ENCODE measurements around the gene ZIC4. TPM values are rescaled to one million over a fixed set of nuclear protein-coding genes. Genes with fewer than 3 reads are reported as not detected.

The ZIC4 gene
- polyA plus RNA-seq, 3 donors = not detected

GRCh38 chr3:147413686-147414389 is 7.5 kb upstream of the ZIC4 start:
- H3K4me1 Mint-ChIP-seq = peaks cover 29% of the 10 kb centered on the region
- intact Hi-C loops (cut with micrococcal nuclease) = no loop called here
- no peak overlapping the region for H2AFZ ChIP-seq (ENCODE audit: insufficient read depth, low read depth, low read length, poor library complexity, severe bottlenecking)
- peaks cover 10 to 60% (median 49%) of the 10 kb centered on the region in 7 donors for H3K9me3 Mint-ChIP-seq
- peak overlapping the region in 2 of 3 experiments; percentile 10 to 49 for H3K4me3 ChIP-seq (replicated peaks in 1 of 3; ENCODE audit: low read depth in 2 of 3, low read length in 3 of 3)
- 4% methylated on average over 5 of the region's 24 CpGs for WGBS (ENCODE audit: insufficient coverage)
- peaks cover 13 to 72% of the 10 kb centered on the region in 2 donors for H3K9me3 ChIP-seq (replicated peaks in 1 of 2; ENCODE audit: control insufficient read depth in 1 of 2, insufficient read depth in 1 of 2, low read length in 2 of 2)
- H3K4me3 Mint-ChIP-seq = peak overlapping the region; percentile 69 to 91
- no peak overlapping the region for H3K27ac ChIP-seq (ENCODE audit: low read depth in 1 of 2, low read length in 2 of 2)
- DNase-seq = no peak
- no peak overlapping the region for H3K9ac ChIP-seq (ENCODE audit: insufficient read depth, low read length, poor library complexity, severe bottlenecking)
- no peaks in the 10 kb centered on the region for H3K36me3 ChIP-seq (replicated peaks in 1 of 2; ENCODE audit: control insufficient read depth in 1 of 2, insufficient read depth in 2 of 2, low read length in 2 of 2)
- peaks cover 92 to 98% (median 96%) of the 10 kb centered on the region in 3 donors for H3K27me3 Mint-ChIP-seq (ENCODE audit: low read depth in 3 of 3)
- TF ChIP-seq CTCF (IDR thresholded peaks at IDR 0.05) = no peak
- H3K4me1 ChIP-seq (ENCODE audit: control insufficient read depth in 1 of 2, insufficient read depth in 2 of 2, low read length in 2 of 2) = peaks cover 0 to 15% of the 10 kb centered on the region in 2 donors
- H3K36me3 Mint-ChIP-seq = peaks cover 9 to 25% of the 10 kb centered on the region in 2 donors
- no peaks in the 10 kb centered on the region for H3K79me2 ChIP-seq (ENCODE audit: insufficient read depth, low read length)
- no peak overlapping the region for H3K27ac Mint-ChIP-seq
- peaks cover 83 to 97% of the 10 kb centered on the region in 2 donors for H3K27me3 ChIP-seq (ENCODE audit: control insufficient read depth in 2 of 2, insufficient read depth in 2 of 2, low read length in 2 of 2)
- peak overlapping the region; percentile 55 for H3K4me2 ChIP-seq (replicated peaks; ENCODE audit: extremely low read depth, low read length, poor library complexity, severe bottlenecking)
- no peaks in the 10 kb centered on the region for H4K20me1 ChIP-seq (ENCODE audit: insufficient read depth, low read length)

- Mint-ChIP-seq H3K9me3 (peaks cover 13 to 61% (median 53%) of the 10 kb centered on the region in 7 donors), H3K4me3 (peak overlapping the region; percentile 69 to 91), H3K27ac (no peak overlapping the region), H3K36me3 (peaks cover 16 to 29% of the 10 kb centered on the region in 2 donors), H3K27me3 (ENCODE audit: low read depth in 3 of 3) (peaks cover 92 to 98% (median 96%) of the 10 kb centered on the region in 3 donors), H3K4me1 (peaks cover 27% of the 10 kb centered on the region)
- no peak overlapping the region for H2AFZ ChIP-seq (ENCODE audit: insufficient read depth, low read depth, low read length, poor library complexity, severe bottlenecking)
- no peak for DNase-seq
- 4% methylated on average over 35 of the region's 37 CpGs for WGBS (ENCODE audit: insufficient coverage)
- no peaks in the 10 kb centered on the region for H4K20me1 ChIP-seq (ENCODE audit: insufficient read depth, low read length)
- no peak overlapping the region for H3K27ac ChIP-seq (ENCODE audit: low read depth in 1 of 2, low read length in 2 of 2)
- H3K9me3 ChIP-seq (replicated peaks in 1 of 2; ENCODE audit: control insufficient read depth in 1 of 2, insufficient read depth in 1 of 2, low read length in 2 of 2) = peaks cover 18 to 72% of the 10 kb centered on the region in 2 donors
- intact Hi-C loops (cut with micrococcal nuclease) = no loop called here
- no peak for TF ChIP-seq CTCF (IDR thresholded peaks at IDR 0.05)
- H3K4me1 ChIP-seq (ENCODE audit: control insufficient read depth in 1 of 2, insufficient read depth in 2 of 2, low read length in 2 of 2) = peaks cover 0 to 15% of the 10 kb centered on the region in 2 donors
- H3K79me2 ChIP-seq (ENCODE audit: insufficient read depth, low read length) = no peaks in the 10 kb centered on the region
- H3K4me3 ChIP-seq (replicated peaks in 1 of 3; ENCODE audit: low read depth in 2 of 3, low read length in 3 of 3) = peak overlapping the region in 2 of 3 experiments; percentile 10 to 49
- peaks cover 83 to 97% of the 10 kb centered on the region in 2 donors for H3K27me3 ChIP-seq (ENCODE audit: control insufficient read depth in 2 of 2, insufficient read depth in 2 of 2, low read length in 2 of 2)
- no peak overlapping the region for H3K9ac ChIP-seq (ENCODE audit: insufficient read depth, low read length, poor library complexity, severe bottlenecking)
- H3K4me2 ChIP-seq (replicated peaks; ENCODE audit: extremely low read depth, low read length, poor library complexity, severe bottlenecking) = peak overlapping the region; percentile 55
- no peaks in the 10 kb centered on the region for H3K36me3 ChIP-seq (replicated peaks in 1 of 2; ENCODE audit: control insufficient read depth in 1 of 2, insufficient read depth in 2 of 2, low read length in 2 of 2)
These were observed 6.8 kb upstream of the ZIC4 start for GRCh38 chr3:147412917-147413685.

Measured in CD14-positive monocyte (primary cell).